ENCODE measurements around the gene P3R3URF. TPM values are rescaled to one million over a fixed set of nuclear protein-coding genes. Genes with fewer than 3 reads are reported as not detected.

Gene P3R3URF
- total and polyA plus RNA-seq, 2 donors (not counting 3 experiments of a cell fraction or from before 2014, with no cell fraction given) = not detected

GRCh38 chr1:46128344-46128743 is 47.9 kb downstream of the P3R3URF start:
- no peaks in the 10 kb centered on the region for H3K79me2 ChIP-seq (ENCODE audit: control insufficient read depth, insufficient read depth, low read length)
- intact Hi-C loops (cut with micrococcal nuclease) = no loop called here
- H3K9ac ChIP-seq (replicated peaks; ENCODE audit: extremely low read depth, insufficient read depth, low read length) = no peak overlapping the region
- no peaks in the 10 kb centered on the region for H4K20me1 ChIP-seq (replicated peaks; ENCODE audit: control insufficient read depth, extremely low read depth, insufficient read depth, low read length)
- BruUV-seq (replicated peaks) = no TSS peak
- H3K9me1 ChIP-seq (replicated peaks; ENCODE audit: control insufficient read depth, extremely low read depth, insufficient read depth, low read length) = no peaks in the 10 kb centered on the region
- no peak for TF ChIP-seq FOS (IDR thresholded peaks at IDR 0.05; ENCODE audit: borderline replicate concordance, insufficient read depth, low read length)
- TF ChIP-seq POLR2A (IDR thresholded peaks at IDR 0.05; ENCODE audit: low read depth, low read length) = no peak
- TF ChIP-seq EZH2 (IDR thresholded peaks at IDR 0.05; ENCODE audit: borderline replicate concordance, low read depth, low read length, severe bottlenecking) = no peak
- no peak for TF ChIP-seq POLR2AphosphoS5 (IDR thresholded peaks at IDR 0.05; ENCODE audit: insufficient read depth, low read depth, low read length)
- TF ChIP-seq MYC (IDR thresholded peaks at IDR 0.05; ENCODE audit: low read depth, low read length) = no peak
- TF ChIP-seq MAX (IDR thresholded peaks at IDR 0.05; ENCODE audit: insufficient read depth, insufficient read length) = no peak
- TF ChIP-seq, protein P1, sequence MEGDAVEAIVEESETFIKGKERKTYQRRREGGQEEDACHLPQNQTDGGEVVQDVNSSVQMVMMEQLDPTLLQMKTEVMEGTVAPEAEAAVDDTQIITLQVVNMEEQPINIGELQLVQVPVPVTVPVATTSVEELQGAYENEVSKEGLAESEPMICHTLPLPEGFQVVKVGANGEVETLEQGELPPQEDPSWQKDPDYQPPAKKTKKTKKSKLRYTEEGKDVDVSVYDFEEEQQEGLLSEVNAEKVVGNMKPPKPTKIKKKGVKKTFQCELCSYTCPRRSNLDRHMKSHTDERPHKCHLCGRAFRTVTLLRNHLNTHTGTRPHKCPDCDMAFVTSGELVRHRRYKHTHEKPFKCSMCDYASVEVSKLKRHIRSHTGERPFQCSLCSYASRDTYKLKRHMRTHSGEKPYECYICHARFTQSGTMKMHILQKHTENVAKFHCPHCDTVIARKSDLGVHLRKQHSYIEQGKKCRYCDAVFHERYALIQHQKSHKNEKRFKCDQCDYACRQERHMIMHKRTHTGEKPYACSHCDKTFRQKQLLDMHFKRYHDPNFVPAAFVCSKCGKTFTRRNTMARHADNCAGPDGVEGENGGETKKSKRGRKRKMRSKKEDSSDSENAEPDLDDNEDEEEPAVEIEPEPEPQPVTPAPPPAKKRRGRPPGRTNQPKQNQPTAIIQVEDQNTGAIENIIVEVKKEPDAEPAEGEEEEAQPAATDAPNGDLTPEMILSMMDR (IDR thresholded peaks at IDR 0.05; ENCODE audit: extremely low read depth in 1 of 2, insufficient read depth in 1 of 2, low read depth in 1 of 2, low read length in 2 of 2) = no peak
- no peak for TF ChIP-seq JUN (IDR thresholded peaks at IDR 0.05; ENCODE audit: borderline replicate concordance, insufficient read depth, insufficient read length, low read depth)
- no peak for TF ChIP-seq GATA2 (IDR thresholded peaks at IDR 0.05; ENCODE audit: insufficient read depth, insufficient read length, low read depth, low read length)
- H3K4me2 ChIP-seq (ENCODE audit: insufficient read depth, low read length) = no peak overlapping the region
- DNase-seq (ENCODE audit: low read depth, low spot score) = no peak
- no peak for FAIRE-seq
- H3K4me1 ChIP-seq (ENCODE audit: control insufficient read depth, extremely low read depth, insufficient read depth, low read length) = peaks cover 13% of the 10 kb centered on the region
- no peak overlapping the region for H3K4me3 ChIP-seq (replicated peaks in 1 of 3; ENCODE audit: insufficient read depth in 1 of 3, low read depth in 1 of 3, low read length in 3 of 3)
- POLR2A ChIA-PET = no interaction called here
- H2AFZ ChIP-seq (ENCODE audit: low read depth, low read length) = no peak overlapping the region
- H3K36me3 ChIP-seq (ENCODE audit: control insufficient read depth in 2 of 2, extremely low read depth in 1 of 2, insufficient read depth in 2 of 2, low read length in 2 of 2) = no peaks in the 10 kb centered on the region
- H3K27me3 ChIP-seq (ENCODE audit: control insufficient read depth in 2 of 2, insufficient read depth in 2 of 2, low read length in 2 of 2) = no peaks in the 10 kb centered on the region
- dilution Hi-C loops (cut with MboI; ENCODE audit: extremely low pct_ligation_motif_present, low sequenced_read_pairs) = no loop called here
- CTCF ChIA-PET = interaction anchor here (1.0 kb wide), 1 partner anchor 39 kb away, joined by 3 read pairs; no protein-coding TSS in a partner anchor
- no peaks in the 10 kb centered on the region for H3K9me3 ChIP-seq (replicated peaks; ENCODE audit: control insufficient read depth, insufficient read depth, low read length)
- H3K27ac ChIP-seq (ENCODE audit: insufficient read depth, low read depth, low read length) = no peak overlapping the region

Small RNA genes within 50 kb of the gene (small RNA-seq; reads per million reads assigned to genes)
- not detected for gene AL672043.1 (ENCODE audit: insufficient read depth, insufficient read length, low read depth, low replicate concordance)

Other genes with a start within 250 kb of the P3R3URF start
- gene PIK3R3, start 43.9 kb downstream of the P3R3URF start, total RNA-seq = 14.3 and 14.6 TPM in 2 replicates
- gene PIK3R3, start 43.9 kb downstream of the P3R3URF start, polyA plus RNA-seq = 6.1 and 7.5 TPM in 2 replicates
- gene TSPAN1, start 1.4 kb downstream of the P3R3URF start, total RNA-seq = 0.37 and 0.88 TPM in 2 replicates
- gene TSPAN1, start 1.4 kb downstream of the P3R3URF start, polyA plus RNA-seq = 0.65 and 0.91 TPM in 2 replicates
- 64.4 and 66.9 TPM in 2 replicates for gene POMGNT1, start 21.9 kb upstream of the P3R3URF start, total RNA-seq
- gene POMGNT1, start 21.9 kb upstream of the P3R3URF start, polyA plus RNA-seq = 64.3 and 67.5 TPM in 2 replicates
- gene LURAP1, start 26.8 kb upstream of the P3R3URF start, total RNA-seq = 2.4 and 3.4 TPM in 2 replicates
- gene LURAP1, start 26.8 kb upstream of the P3R3URF start, polyA plus RNA-seq = 2.3 and 2.5 TPM in 2 replicates
- 18.9 and 19.7 TPM in 2 replicates for gene RAD54L, start 71.3 kb upstream of the P3R3URF start, total RNA-seq
- 10.1 and 10.5 TPM in 2 replicates for gene RAD54L, start 71.3 kb upstream of the P3R3URF start, polyA plus RNA-seq
- gene LRRC41, start 127.1 kb upstream of the P3R3URF start, total RNA-seq = 69.2 and 71.5 TPM in 2 replicates
- gene LRRC41, start 127.1 kb upstream of the P3R3URF start, polyA plus RNA-seq = 91.1 and 105 TPM in 2 replicates
- gene UQCRH, start 127.2 kb upstream of the P3R3URF start, total RNA-seq = 253 and 266 TPM in 2 replicates
- gene UQCRH, start 127.2 kb upstream of the P3R3URF start, polyA plus RNA-seq = 301 and 527 TPM in 2 replicates
- gene NSUN4, start 164.3 kb upstream of the P3R3URF start, total RNA-seq = 21.6 and 22.4 TPM in 2 replicates
- gene NSUN4, start 164.3 kb upstream of the P3R3URF start, polyA plus RNA-seq = 18.6 and 23.4 TPM in 2 replicates
- gene FAAH, start 217.8 kb upstream of the P3R3URF start, total RNA-seq = 1.5 TPM in 1 of 2 replicates, not detected in the other
- 0.47 and 0.76 TPM in 2 replicates for gene FAAH, start 217.8 kb upstream of the P3R3URF start, polyA plus RNA-seq